ENCODE measurements around the gene TAF11L11.
"Not testable (repeated sequence)": the region's sequence is repeated elsewhere in the genome, so short reads cannot be mapped to it uniquely, and the experiment has no call there.

Gene TAF11L11

GRCh38 chr5:17603880-17604279 is at the start of gene TAF11L11:
Gene TAF11L11 (plus strand): TSS chr5:17604183.
- H3K4me3 ChIP-seq (ENCODE audit: low read depth in 1 of 2, low read length in 2 of 2); H3K4me1 ChIP-seq (ENCODE audit: insufficient read depth, low read length); H3K27me3 ChIP-seq (ENCODE audit: control insufficient read depth in 1 of 2, insufficient read depth in 2 of 2, low read length in 2 of 2); H3K9ac ChIP-seq (ENCODE audit: low read length); H3K9me3 ChIP-seq (ENCODE audit: low read length); H3K27ac ChIP-seq (ENCODE audit: low read depth, low read length); H3K36me3 ChIP-seq (ENCODE audit: insufficient read depth, low read length): not testable (repeated sequence)

GRCh38 chr5:17585658-17586057 is 18.3 kb upstream of the TAF11L11 start, which contains the start of gene TAF11L7:
Gene TAF11L7 (minus strand): TSS chr5:17585758.
- not testable (repeated sequence) for H3K9ac ChIP-seq (ENCODE audit: low read length); H3K4me3 ChIP-seq (ENCODE audit: low read depth in 1 of 2, low read length in 2 of 2); H3K27ac ChIP-seq (ENCODE audit: low read depth, low read length); H3K4me1 ChIP-seq (ENCODE audit: insufficient read depth, low read length); H3K36me3 ChIP-seq (ENCODE audit: insufficient read depth, low read length); H3K27me3 ChIP-seq (ENCODE audit: control insufficient read depth in 1 of 2, insufficient read depth in 2 of 2, low read length in 2 of 2); H3K9me3 ChIP-seq (ENCODE audit: low read length)

GRCh38 chr5:17590860-17591259 is 13.1 kb upstream of the TAF11L11 start, which contains the start of gene TAF11L8:
Gene TAF11L8 (minus strand): TSS chr5:17590960.
- H3K4me3 ChIP-seq (ENCODE audit: low read depth in 1 of 2, low read length in 2 of 2); H3K4me1 ChIP-seq (ENCODE audit: insufficient read depth, low read length); H3K27me3 ChIP-seq (ENCODE audit: control insufficient read depth in 1 of 2, insufficient read depth in 2 of 2, low read length in 2 of 2); H3K9ac ChIP-seq (ENCODE audit: low read length); H3K9me3 ChIP-seq (ENCODE audit: low read length); H3K27ac ChIP-seq (ENCODE audit: low read depth, low read length); H3K36me3 ChIP-seq (ENCODE audit: insufficient read depth, low read length): not testable (repeated sequence)

GRCh38 chr5:17594255-17594654 is 9.7 kb upstream of the TAF11L11 start, which contains the start of gene TAF11L9:
Gene TAF11L9 (minus strand): TSS chr5:17594394.
- H3K9me3 ChIP-seq (ENCODE audit: low read length); H3K27ac ChIP-seq (ENCODE audit: low read depth, low read length); H3K36me3 ChIP-seq (ENCODE audit: insufficient read depth, low read length); H3K27me3 ChIP-seq (ENCODE audit: control insufficient read depth in 1 of 2, insufficient read depth in 2 of 2, low read length in 2 of 2); H3K4me3 ChIP-seq (ENCODE audit: low read depth in 1 of 2, low read length in 2 of 2); H3K9ac ChIP-seq (ENCODE audit: low read length); H3K4me1 ChIP-seq (ENCODE audit: insufficient read depth, low read length): not testable (repeated sequence)

GRCh38 chr5:17597728-17598127 is 6.3 kb upstream of the TAF11L11 start, which contains the start of gene TAF11L10:
Gene TAF11L10 (minus strand): TSS chr5:17597828.
- not testable (repeated sequence) for H3K9ac ChIP-seq (ENCODE audit: low read length); H3K36me3 ChIP-seq (ENCODE audit: insufficient read depth, low read length); H3K27me3 ChIP-seq (ENCODE audit: control insufficient read depth in 1 of 2, insufficient read depth in 2 of 2, low read length in 2 of 2); H3K27ac ChIP-seq (ENCODE audit: low read depth, low read length); H3K9me3 ChIP-seq (ENCODE audit: low read length); H3K4me3 ChIP-seq (ENCODE audit: low read depth in 1 of 2, low read length in 2 of 2); H3K4me1 ChIP-seq (ENCODE audit: insufficient read depth, low read length)

- Histone ChIP-seq H3K4me1 (ENCODE audit: insufficient read depth, low read length) (no peaks in the 10 kb centered on the region), H3K27me3 (ENCODE audit: control insufficient read depth in 1 of 2, insufficient read depth in 2 of 2, low read length in 2 of 2) (no peaks in the 10 kb centered on the region), H3K36me3 (ENCODE audit: insufficient read depth, low read length) (no peaks in the 10 kb centered on the region), H3K27ac (ENCODE audit: low read depth, low read length) (no peak overlapping the region), H3K9me3 (ENCODE audit: low read length) (no peaks in the 10 kb centered on the region), H3K9ac (ENCODE audit: low read length) (no peak overlapping the region), H3K4me3 (ENCODE audit: low read depth in 1 of 2, low read length in 2 of 2) (no peak overlapping the region)
Measured at GRCh38 chr5:17604951-17605350, 968 bp downstream of the TAF11L11 start.

GRCh38 chr5:17607461-17607860 is 3.5 kb downstream of the TAF11L11 start:
- H3K27ac ChIP-seq (ENCODE audit: low read depth, low read length); H3K36me3 ChIP-seq (ENCODE audit: insufficient read depth, low read length); H3K27me3 ChIP-seq (ENCODE audit: control insufficient read depth in 1 of 2, insufficient read depth in 2 of 2, low read length in 2 of 2); H3K4me3 ChIP-seq (ENCODE audit: low read depth in 1 of 2, low read length in 2 of 2); H3K9me3 ChIP-seq (ENCODE audit: low read length); H3K4me1 ChIP-seq (ENCODE audit: insufficient read depth, low read length); H3K9ac ChIP-seq (ENCODE audit: low read length): not testable (repeated sequence)

- H3K9ac ChIP-seq (ENCODE audit: low read length); H3K27me3 ChIP-seq (ENCODE audit: control insufficient read depth in 1 of 2, insufficient read depth in 2 of 2, low read length in 2 of 2); H3K36me3 ChIP-seq (ENCODE audit: insufficient read depth, low read length); H3K27ac ChIP-seq (ENCODE audit: low read depth, low read length); H3K4me3 ChIP-seq (ENCODE audit: low read depth in 1 of 2, low read length in 2 of 2); H3K4me1 ChIP-seq (ENCODE audit: insufficient read depth, low read length); H3K9me3 ChIP-seq (ENCODE audit: low read length): not testable (repeated sequence)
Measured at GRCh38 chr5:17610092-17610491, 6.1 kb downstream of the TAF11L11 start, which contains the start of gene TAF11L12. Gene TAF11L12 (plus strand): TSS chr5:17610392.

- Histone ChIP-seq H3K27ac (ENCODE audit: low read depth, low read length) (no peak overlapping the region), H3K36me3 (ENCODE audit: insufficient read depth, low read length) (no peaks in the 10 kb centered on the region), H3K9ac (ENCODE audit: low read length) (no peak overlapping the region), H3K4me1 (ENCODE audit: insufficient read depth, low read length) (no peaks in the 10 kb centered on the region), H3K4me3 (ENCODE audit: low read depth in 1 of 2, low read length in 2 of 2) (no peak overlapping the region), H3K9me3 (ENCODE audit: low read length) (no peaks in the 10 kb centered on the region), H3K27me3 (ENCODE audit: control insufficient read depth in 1 of 2, insufficient read depth in 2 of 2, low read length in 2 of 2) (no peaks in the 10 kb centered on the region)
Measured at GRCh38 chr5:17614872-17615605, 11.1 kb downstream of the TAF11L11 start.

GRCh38 chr5:17619354-17619753 is 15.4 kb downstream of the TAF11L11 start:
- no peak overlapping the region for H3K9ac ChIP-seq (ENCODE audit: low read length)
- H3K27ac ChIP-seq (ENCODE audit: low read depth, low read length) = no peak overlapping the region
- H3K27me3 ChIP-seq (ENCODE audit: control insufficient read depth in 1 of 2, insufficient read depth in 2 of 2, low read length in 2 of 2) = no peaks in the 10 kb centered on the region
- H3K9me3 ChIP-seq (ENCODE audit: low read length) = no peaks in the 10 kb centered on the region
- H3K4me3 ChIP-seq (ENCODE audit: low read depth in 1 of 2, low read length in 2 of 2) = no peak overlapping the region
- no peaks in the 10 kb centered on the region for H3K4me1 ChIP-seq (ENCODE audit: insufficient read depth, low read length)
- no peaks in the 10 kb centered on the region for H3K36me3 ChIP-seq (ENCODE audit: insufficient read depth, low read length)

GRCh38 chr5:17620627-17621026 is 16.6 kb downstream of the TAF11L11 start:
- no peaks in the 10 kb centered on the region for H3K36me3 ChIP-seq (ENCODE audit: insufficient read depth, low read length)
- H3K27ac ChIP-seq (ENCODE audit: low read depth, low read length) = no peak overlapping the region
- H3K9me3 ChIP-seq (ENCODE audit: low read length) = no peaks in the 10 kb centered on the region
- H3K4me3 ChIP-seq (ENCODE audit: low read depth in 1 of 2, low read length in 2 of 2) = no peak overlapping the region
- H3K4me1 ChIP-seq (ENCODE audit: insufficient read depth, low read length) = no peaks in the 10 kb centered on the region
- no peak overlapping the region for H3K9ac ChIP-seq (ENCODE audit: low read length)
- H3K27me3 ChIP-seq (ENCODE audit: control insufficient read depth in 1 of 2, insufficient read depth in 2 of 2, low read length in 2 of 2) = no peaks in the 10 kb centered on the region

- H3K4me1 ChIP-seq (ENCODE audit: insufficient read depth, low read length) = no peaks in the 10 kb centered on the region
- H3K27me3 ChIP-seq (ENCODE audit: control insufficient read depth in 1 of 2, insufficient read depth in 2 of 2, low read length in 2 of 2) = no peaks in the 10 kb centered on the region
- H3K4me3 ChIP-seq (ENCODE audit: low read depth in 1 of 2, low read length in 2 of 2) = no peak overlapping the region
- no peak overlapping the region for H3K9ac ChIP-seq (ENCODE audit: low read length)
- no peaks in the 10 kb centered on the region for H3K36me3 ChIP-seq (ENCODE audit: insufficient read depth, low read length)
- no peaks in the 10 kb centered on the region for H3K9me3 ChIP-seq (ENCODE audit: low read length)
- H3K27ac ChIP-seq (ENCODE audit: low read depth, low read length) = no peak overlapping the region
Measured at GRCh38 chr5:17625686-17626085, 21.7 kb downstream of the TAF11L11 start.

Data from muscle layer of colon (tissue), 2 donors.